IPS-18c (cell line): ENCODE measurements around the gene DNAH7.

Source experiments
- H3K4me3 ChIP-seq: 2 replicates; pipeline ENCODE4 v1.7.0; 2013; ENCODE audit warnings: low read depth, mild to moderate bottlenecking, low read length, moderate library complexity; ENCODE audit not compliant: insufficient read depth
- H3K9me3 ChIP-seq: one replicate; pipeline ENCODE4 v1.6.1; 2013; ENCODE audit warnings: mild to moderate bottlenecking, low read length, moderate library complexity; ENCODE audit not compliant: control insufficient read depth, insufficient read depth

The DNAH7 gene

GRCh38 chr2:196036442-196036841 is 32.2 kb downstream of the DNAH7 start:
- no peaks in the 10 kb centered on the region for H3K9me3 ChIP-seq
- H3K4me3 ChIP-seq, result no peak overlapping the region

- Histone ChIP-seq H3K4me3 (no peak overlapping the region), H3K9me3 (no peaks in the 10 kb centered on the region)
Measured at GRCh38 chr2:196018037-196018436, 50.6 kb downstream of the DNAH7 start.

GRCh38 chr2:196012314-196012713 is 56.3 kb downstream of the DNAH7 start:
- no peaks in the 10 kb centered on the region for H3K9me3 ChIP-seq
- no peak overlapping the region for H3K4me3 ChIP-seq

GRCh38 chr2:196000551-196000950 is 68.1 kb downstream of the DNAH7 start:
- Histone ChIP-seq H3K9me3 (no peaks in the 10 kb centered on the region), H3K4me3 (no peak overlapping the region)

GRCh38 chr2:195998070-195998469 is 70.6 kb downstream of the DNAH7 start:
- Histone ChIP-seq H3K4me3 (no peak overlapping the region), H3K9me3 (no peaks in the 10 kb centered on the region)

- Histone ChIP-seq H3K9me3 (no peaks in the 10 kb centered on the region), H3K4me3 (no peak overlapping the region)
Measured at GRCh38 chr2:195995499-195995898, 73.1 kb downstream of the DNAH7 start.

GRCh38 chr2:195993623-195994022 is 75.0 kb downstream of the DNAH7 start:
- H3K9me3 ChIP-seq, result no peaks in the 10 kb centered on the region
- H3K4me3 ChIP-seq, result no peak overlapping the region

- no peaks in the 10 kb centered on the region for H3K9me3 ChIP-seq
- no peak overlapping the region for H3K4me3 ChIP-seq
Measured at GRCh38 chr2:195985741-195986140, 82.9 kb downstream of the DNAH7 start.

- Histone ChIP-seq H3K4me3 (no peak overlapping the region), H3K9me3 (peaks cover under 1% of the 10 kb centered on the region)
Measured at GRCh38 chr2:195984923-195985726, 83.5 kb downstream of the DNAH7 start.

GRCh38 chr2:195967336-195967735 is 101.3 kb downstream of the DNAH7 start:
- H3K4me3 ChIP-seq, result no peak overlapping the region
- no peaks in the 10 kb centered on the region for H3K9me3 ChIP-seq

- H3K9me3 ChIP-seq, result no peaks in the 10 kb centered on the region
- no peak overlapping the region for H3K4me3 ChIP-seq
Measured at GRCh38 chr2:195961873-195962272, 106.8 kb downstream of the DNAH7 start.

GRCh38 chr2:195959341-195959740 is 109.3 kb downstream of the DNAH7 start:
- Histone ChIP-seq H3K4me3 (no peak overlapping the region), H3K9me3 (no peaks in the 10 kb centered on the region)

- Histone ChIP-seq H3K4me3 (no peak overlapping the region), H3K9me3 (no peaks in the 10 kb centered on the region)
Measured at GRCh38 chr2:195956725-195957124, 111.9 kb downstream of the DNAH7 start.

GRCh38 chr2:195945056-195945455 is 123.6 kb downstream of the DNAH7 start:
- Histone ChIP-seq H3K4me3 (no peak overlapping the region), H3K9me3 (no peaks in the 10 kb centered on the region)

- Histone ChIP-seq H3K4me3 (no peak overlapping the region), H3K9me3 (no peaks in the 10 kb centered on the region)
Measured at GRCh38 chr2:195937176-195937575, 131.5 kb downstream of the DNAH7 start.

- H3K4me3 ChIP-seq, result no peak overlapping the region
- no peaks in the 10 kb centered on the region for H3K9me3 ChIP-seq
Measured at GRCh38 chr2:195934484-195934883, 134.2 kb downstream of the DNAH7 start.

- Histone ChIP-seq H3K4me3 (no peak overlapping the region), H3K9me3 (no peaks in the 10 kb centered on the region)
Measured at GRCh38 chr2:195929531-195929930, 139.1 kb downstream of the DNAH7 start.

- Histone ChIP-seq H3K4me3 (no peak overlapping the region), H3K9me3 (no peaks in the 10 kb centered on the region)
Measured at GRCh38 chr2:195925120-195925519, 143.5 kb downstream of the DNAH7 start.

- Histone ChIP-seq H3K4me3 (no peak overlapping the region), H3K9me3 (no peaks in the 10 kb centered on the region)
Measured at GRCh38 chr2:195923889-195924288, 144.7 kb downstream of the DNAH7 start.
